CD1c-positive myeloid dendritic cell (primary cell): ENCODE results near the gene CRY2.
A peak's percentile ranks its signal among the peaks of the same experiment; 100 is the strongest.
"Not testable (repeated sequence)": the region's sequence is repeated elsewhere in the genome, so short reads cannot be mapped to it uniquely, and the experiment has no call there.

Source experiments
- DNase-seq: peaks from one replicate; pipeline ENCODE4 v3.0.0-alpha.2; 2016; ENCODE audit errors: extremely low spot score

CRY2 gene

GRCh38 chr11:45811571-45812290, 35.5 kb upstream of the CRY2 start:
- no peak for DNase-seq

GRCh38 chr11:45812581-45813548, 34.4 kb upstream of the CRY2 start:
- DNase-seq = no peak

GRCh38 chr11:45815747-45816146, 31.5 kb upstream of the CRY2 start:
- no peak for DNase-seq

GRCh38 chr11:45816614-45817013, 30.7 kb upstream of the CRY2 start:
- no peak for DNase-seq

GRCh38 chr11:45817191-45817590, 30.1 kb upstream of the CRY2 start:
- peak; percentile 23 for DNase-seq

- no peak for DNase-seq
These were observed 28.2 kb upstream of the CRY2 start for GRCh38 chr11:45818961-45819605.

GRCh38 chr11:45820211-45820857, 26.9 kb upstream of the CRY2 start:
- no peak for DNase-seq

- DNase-seq = not testable (repeated sequence)
These were observed 20.8 kb upstream of the CRY2 start for GRCh38 chr11:45826492-45826891.

GRCh38 chr11:45827123-45827522, 20.2 kb upstream of the CRY2 start:
- no peak for DNase-seq

- no peak for DNase-seq
These were observed 18.3 kb upstream of the CRY2 start for GRCh38 chr11:45828996-45829395.

GRCh38 chr11:45830596-45830995, 16.7 kb upstream of the CRY2 start:
- DNase-seq = no peak

GRCh38 chr11:45832811-45833441, 14.3 kb upstream of the CRY2 start:
- DNase-seq = no peak

- no peak for DNase-seq
These were observed 13.5 kb upstream of the CRY2 start for GRCh38 chr11:45833761-45834160.

- peak; percentile 74 for DNase-seq
These were observed 12.9 kb upstream of the CRY2 start for GRCh38 chr11:45834298-45834756.

- no peak for DNase-seq
These were observed 8.1 kb upstream of the CRY2 start for GRCh38 chr11:45839204-45839603.

GRCh38 chr11:45840251-45840650, 7.0 kb upstream of the CRY2 start:
- DNase-seq = not testable (repeated sequence)

GRCh38 chr11:45843158-45843924, 3.9 kb upstream of the CRY2 start:
- peak; percentile 96 for DNase-seq

GRCh38 chr11:45844822-45845578, 2.3 kb upstream of the CRY2 start:
- DNase-seq = peak; percentile 69

GRCh38 chr11:45846174-45846675, 1.1 kb upstream of the CRY2 start:
- DNase-seq = no peak
